ENCODE measurements around the gene CRYGC.
A peak's percentile ranks its signal among the peaks of the same experiment; 100 is the strongest.
"Not testable (repeated sequence)": the region's sequence is repeated elsewhere in the genome, so short reads cannot be mapped to it uniquely, and the experiment has no call there.

Gene CRYGC, protein sequence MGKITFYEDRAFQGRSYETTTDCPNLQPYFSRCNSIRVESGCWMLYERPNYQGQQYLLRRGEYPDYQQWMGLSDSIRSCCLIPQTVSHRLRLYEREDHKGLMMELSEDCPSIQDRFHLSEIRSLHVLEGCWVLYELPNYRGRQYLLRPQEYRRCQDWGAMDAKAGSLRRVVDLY

DNA sequence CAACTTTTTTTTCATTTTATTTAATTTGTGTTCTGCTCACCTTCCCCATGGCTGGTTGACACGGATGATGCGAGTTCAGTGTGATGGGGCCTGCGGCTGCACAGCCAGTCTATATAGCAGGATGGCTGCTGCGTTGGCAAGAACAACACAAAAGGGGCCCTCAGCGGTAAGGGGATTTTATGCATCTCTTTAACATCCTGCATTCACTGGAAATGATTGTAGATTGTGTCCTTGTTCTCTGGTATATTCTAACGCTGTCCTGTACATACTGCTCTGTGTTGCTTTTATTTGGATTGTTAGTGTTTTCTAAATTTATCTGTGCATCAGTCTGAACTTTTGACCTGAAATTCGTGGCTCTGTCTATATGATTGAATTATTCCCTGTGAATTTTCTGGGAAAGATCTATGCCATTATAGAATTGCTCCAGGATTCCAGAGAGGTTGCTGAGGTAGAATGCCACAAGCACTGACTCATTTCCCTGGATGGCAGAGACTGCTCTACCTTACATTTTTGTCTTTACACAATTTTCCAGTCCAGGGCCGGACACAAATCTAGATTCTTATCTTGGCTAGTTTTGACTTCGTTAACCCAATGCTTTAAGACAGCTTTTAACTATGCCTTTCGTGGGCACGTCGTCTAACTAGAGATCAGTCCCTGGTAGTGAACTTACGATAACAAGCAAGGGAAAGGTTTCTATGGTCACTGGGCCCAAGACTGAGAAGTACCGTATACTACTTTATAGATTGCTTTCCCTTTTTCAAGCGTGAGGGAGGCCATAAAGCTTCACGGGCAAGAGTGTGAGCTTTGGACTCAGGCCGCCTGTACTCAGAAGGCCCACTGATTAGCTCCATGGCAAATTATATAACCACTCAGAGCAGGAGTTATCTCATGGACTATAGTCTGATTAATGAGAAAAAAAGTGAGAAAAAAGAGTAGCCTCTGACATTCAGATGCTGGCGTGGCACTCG, at the start of gene CRYGC:
Gene CRYGC (minus strand): TSS at position 85 of the 968 bp plus-strand sequence. CDS start 36 bp downstream, at position 49.
- DNase-seq: no peak

DNA sequence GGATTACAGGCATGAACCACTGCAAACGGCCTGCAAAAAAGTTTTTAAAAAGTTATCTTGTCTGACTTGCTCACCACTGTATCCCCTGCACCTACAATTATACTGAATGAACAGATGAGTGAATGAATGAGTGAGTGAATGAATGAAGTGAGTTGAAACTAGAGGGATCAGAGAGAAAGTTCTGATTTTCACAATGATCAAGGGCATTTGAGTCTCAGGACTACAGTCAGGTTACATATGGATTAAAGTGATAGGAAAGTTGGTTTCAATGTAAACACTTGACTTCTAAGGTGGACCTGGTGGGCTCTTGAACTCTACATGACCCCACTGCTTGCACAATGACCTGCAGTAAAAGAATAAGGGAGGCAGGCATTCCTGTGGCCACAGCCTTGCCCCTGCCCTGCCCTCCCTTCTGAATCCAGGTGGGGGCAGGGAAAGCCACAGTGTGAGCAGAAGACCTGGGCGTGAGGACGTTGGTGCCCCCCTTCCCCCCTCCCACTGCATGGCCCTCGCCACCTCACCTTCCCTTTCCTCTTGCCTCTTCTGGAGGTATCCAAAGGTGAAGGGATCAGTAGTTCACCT, 49.5 kb upstream of the CRYGC start:
- DNase-seq: no peak

DNA sequence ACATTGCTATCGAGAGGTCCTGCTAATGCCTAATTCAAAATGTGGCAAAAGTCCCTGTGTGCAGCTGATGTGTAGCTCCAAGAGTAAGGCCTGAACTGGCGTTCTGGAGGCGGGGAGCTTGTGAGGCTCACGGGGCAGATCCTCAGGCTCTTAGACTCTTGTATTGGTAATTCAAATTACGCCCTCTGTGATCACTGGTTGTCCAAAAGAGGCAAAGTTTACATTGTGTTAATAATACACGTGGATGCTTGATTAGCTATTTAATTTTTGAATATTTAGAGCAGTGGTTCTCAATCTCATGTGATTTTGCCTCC, 46.2 kb upstream of the CRYGC start:
- no peak for DNase-seq

DNA sequence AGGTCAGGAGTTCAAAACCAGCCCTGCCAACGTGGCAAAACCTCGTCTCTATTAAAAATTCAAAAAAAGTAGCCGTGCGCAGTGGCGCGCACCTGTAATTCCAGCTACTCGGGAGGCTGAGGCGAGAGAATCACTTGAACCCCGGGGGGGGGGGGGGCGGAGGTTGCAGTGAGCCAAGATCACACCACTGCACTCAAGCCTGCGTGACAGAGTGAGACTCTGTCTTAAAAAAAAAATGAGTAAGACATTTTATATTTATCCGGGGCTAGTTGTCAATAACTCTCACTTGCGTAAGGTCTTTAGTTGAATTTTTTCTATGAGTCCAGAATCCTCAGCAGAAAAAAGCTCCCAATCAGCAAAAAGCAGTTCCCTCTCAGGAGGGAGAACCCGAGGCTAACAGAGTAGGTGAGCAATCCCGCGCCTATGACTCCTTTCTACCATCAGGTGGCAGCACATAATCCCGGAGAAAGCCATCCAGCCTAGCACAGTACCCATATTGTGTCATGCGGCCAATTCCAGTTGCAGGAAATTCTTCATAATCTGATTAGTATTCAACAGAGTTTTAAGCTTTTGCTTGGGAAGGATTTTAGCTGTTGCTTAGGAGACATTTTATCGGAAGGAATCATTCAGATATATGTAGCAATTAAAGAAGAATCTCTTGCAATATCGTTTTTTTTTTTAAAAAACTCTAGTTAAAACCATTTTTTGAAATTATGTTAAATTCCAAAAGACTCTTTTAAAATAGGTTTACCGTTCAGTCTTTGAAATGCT, 45.6 kb upstream of the CRYGC start:
- DNase-seq: peak; percentile 47

DNA sequence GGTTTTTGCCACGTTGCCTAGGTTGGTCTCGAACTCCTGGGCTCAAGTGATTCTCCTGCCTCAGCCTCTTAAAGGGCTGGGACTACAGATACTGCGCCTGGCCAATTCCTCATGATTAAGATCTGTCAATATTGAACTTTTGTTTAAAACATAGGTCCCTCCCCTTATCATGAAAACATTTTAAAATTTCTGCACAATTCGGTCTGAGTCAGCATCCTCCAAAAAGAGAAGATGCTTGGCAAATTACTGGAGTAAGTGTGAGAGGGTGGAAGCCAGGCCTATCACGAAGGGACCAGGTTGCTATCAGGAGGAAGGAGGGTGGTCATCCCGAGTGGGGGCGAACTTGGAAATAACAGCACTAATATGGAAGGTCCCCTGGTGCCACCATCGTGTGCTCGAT, 44.5 kb upstream of the CRYGC start:
- DNase-seq: no peak

DNA sequence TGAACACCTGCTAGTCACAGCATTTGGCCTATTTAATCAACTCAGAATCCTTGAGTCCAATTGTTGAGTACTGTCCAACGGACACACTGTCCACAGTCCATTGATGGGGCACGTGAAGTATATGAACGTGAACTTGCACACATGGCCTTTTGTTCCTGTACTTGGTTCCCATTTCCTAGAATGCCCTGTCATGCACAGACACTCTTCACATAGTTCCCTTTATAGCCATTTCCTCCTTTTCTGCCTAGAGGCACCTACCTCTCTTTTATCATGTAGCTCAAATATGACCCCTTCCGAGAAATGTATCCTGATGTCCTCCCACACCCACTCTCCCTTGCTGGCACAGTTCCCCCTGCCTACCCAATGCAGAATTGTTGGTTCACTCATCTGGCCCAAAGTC, 42.5 kb upstream of the CRYGC start:
- DNase-seq: no peak

DNA sequence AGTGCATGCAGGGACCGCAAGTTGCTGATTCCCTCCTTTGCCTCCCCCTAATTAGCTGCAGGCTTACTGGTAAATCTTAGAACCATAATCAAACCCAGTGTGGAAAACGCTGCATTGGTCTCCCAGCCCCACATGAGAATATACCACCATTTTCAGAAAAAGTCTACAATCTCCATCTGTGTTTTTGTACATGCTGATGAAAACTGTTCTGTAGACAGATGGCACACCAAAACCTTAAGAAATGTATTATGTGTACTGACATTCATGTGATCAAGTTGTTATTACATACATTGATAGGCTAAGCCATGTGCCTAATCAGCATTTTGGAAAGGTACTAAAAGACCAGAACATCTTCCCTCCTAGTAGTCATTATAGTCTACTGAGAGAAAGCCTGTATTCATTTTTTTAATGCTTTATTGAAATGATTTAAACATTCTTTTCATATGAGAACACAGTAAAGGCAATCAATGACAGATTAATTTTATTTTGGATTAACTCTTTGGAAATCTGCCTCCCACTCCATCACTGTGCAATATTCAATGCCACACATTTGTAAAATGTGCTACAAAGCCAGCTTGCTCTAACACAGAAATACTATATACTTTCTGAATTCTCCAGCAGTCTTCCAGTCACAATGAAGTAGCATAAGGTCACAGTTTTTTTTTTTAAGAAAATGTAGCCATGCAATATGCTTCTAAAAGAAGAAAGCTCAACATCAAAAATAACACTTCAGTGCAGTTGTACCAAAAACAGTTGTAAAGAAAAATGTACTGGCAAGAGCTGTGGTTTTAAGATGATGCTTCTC, 35.5 kb upstream of the CRYGC start:
- DNase-seq: no peak

DNA sequence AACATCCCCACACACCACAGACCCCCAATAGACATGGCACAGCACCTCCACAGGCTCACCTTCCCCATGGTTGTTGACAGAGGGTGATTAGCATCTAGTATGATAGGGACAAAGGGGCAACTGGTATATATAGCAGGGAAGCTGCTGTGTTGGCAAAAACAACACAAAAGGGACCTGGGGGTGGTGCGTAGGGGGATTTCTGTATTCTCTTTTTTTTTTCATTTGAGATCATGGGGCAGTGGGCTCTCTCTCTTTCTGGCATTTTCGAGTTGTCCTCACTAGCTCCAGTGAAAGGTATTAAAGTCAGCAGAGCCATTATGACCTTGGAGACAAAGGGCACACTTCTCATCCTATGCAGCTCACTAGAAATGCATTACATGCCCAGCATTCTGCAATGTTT, 33.9 kb upstream of the CRYGC start, which contains the start of gene CRYGA:
Gene CRYGA (minus strand): TSS at position 101 of the 400 bp plus-strand sequence. CDS start 33 bp downstream, at position 68.
- DNase-seq: no peak

DNA sequence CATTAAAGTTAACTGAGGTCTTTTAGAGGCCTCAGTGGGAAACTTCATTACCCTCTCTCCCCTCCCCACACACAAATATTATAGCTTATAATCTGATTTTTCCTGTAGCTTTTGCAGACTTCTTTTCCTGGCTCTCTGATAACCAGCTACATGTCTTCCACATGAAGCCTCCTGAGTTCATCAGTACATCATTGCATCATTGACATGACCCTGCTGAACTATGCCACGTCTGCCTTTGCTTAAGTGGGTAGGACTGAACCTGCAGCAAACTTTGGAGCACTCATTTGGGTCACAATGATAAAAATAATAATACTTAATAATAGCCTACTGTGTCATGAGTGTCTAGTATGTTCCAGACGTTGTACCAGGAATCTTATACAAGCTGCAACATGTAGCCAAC, 26.8 kb upstream of the CRYGC start:
- no peak for DNase-seq

DNA sequence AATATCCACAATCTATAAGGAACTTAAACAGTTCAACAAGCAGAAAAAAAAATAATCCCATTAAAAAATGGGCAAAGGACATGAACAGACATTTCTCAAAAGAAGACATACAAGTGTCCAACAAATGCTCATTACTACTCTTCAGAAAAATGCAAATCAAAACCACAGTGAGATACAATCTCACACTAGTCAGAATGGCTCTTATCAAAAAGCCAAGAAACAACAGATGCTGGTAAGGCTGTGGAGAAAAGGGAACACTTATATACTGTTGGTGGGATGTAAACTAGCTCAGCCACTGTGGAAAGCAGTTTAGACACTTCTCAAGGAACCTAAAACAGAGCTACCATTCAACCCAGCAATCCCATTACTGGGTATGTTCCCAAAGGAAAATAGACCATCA, 23.5 kb upstream of the CRYGC start:
- no peak for DNase-seq

DNA sequence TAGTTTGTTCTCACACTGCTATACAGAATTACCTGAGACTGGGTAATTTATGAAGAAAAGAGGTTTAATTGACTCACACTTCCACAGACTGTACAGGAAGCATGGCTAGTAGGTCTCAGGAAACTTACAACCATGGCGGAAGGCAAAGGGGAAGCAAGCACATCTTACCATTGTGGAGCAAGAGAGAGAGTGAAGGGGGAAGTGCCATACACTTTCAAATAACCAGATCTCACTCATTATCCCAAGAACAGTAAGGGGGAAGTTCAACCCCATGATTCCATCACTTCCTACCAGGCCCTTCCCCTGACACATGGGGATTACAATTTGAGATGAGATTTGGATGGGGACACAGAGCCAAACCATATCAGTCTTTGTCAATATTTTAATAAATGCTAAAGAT, 21.3 kb upstream of the CRYGC start:
- DNase-seq: no peak

DNA sequence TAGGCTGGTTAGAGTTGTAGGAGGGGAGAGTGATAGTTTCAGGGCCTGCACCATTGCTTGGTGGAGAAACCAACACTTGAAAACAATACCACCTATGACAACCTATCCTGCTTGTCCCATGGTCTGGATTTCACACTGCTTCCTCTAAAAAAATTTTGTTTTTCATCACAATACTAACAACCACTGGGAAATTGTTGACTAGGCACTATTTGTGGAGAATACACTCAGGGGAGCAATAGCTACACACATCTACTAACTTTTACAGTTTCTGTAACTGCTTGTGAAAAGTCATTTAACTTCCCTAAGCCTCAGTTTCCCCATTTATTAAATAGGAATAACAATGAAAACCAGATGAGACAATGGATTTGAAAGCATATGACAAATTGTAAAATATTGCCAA, 20.5 kb upstream of the CRYGC start:
- DNase-seq: no peak

DNA sequence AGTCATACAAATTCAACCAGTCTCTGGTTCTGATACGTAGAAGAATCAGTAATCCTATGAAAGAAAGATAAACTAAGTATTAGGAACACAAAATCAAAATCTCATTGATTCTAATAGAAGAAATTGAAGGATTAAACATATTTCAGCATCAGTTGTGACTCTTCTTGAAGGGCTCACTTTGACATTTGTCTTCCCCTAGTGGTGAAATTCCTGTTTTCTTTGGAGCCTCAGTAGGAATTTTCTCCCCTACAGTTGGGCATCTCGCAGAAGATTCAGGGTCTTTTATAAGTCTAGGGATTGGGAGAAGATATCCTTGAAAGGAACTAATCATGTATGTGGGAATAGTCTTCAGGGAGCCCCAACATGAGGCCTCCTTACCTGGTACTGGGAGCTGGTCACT, 19.2 kb upstream of the CRYGC start:
- no peak for DNase-seq

DNA sequence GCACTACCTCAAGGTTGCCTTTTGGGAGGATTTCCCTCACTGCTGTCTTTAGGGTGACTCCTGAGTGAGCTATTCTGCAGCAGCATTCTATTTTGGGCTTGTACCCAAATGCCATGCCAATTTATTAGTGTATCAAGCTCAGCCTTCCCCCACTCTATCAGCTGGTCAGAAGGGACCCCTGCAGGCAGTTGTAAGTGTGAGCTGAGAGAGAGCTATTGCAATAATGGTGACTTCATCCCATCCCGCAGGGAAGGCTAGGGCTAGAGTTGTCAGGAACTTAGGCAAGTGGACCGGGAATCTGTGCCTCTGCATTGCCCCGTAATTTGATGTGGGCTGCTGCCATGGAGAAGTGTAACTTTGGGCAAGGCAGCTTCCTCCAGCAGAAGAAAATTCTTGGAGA, 18.1 kb upstream of the CRYGC start:
- DNase-seq: no peak

DNA sequence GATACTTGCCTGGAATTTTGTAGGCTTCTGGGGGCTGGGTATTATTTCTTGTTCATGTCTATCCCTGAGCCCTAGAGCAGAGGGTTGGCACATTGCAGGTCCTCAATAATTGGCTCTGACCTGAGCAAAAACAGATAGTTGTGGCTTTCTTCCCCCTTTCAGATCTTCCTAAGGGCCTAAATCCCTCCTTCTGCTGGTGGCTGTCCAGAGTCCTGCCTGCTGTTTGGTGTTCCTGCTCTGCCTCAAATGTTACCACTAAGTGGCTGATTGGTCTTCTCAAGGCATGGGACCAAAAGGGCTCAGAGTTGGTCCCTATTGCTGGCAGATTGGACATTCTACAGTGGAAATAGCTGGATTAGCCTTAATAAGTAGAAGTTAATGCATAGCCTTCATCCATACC, 17.4 kb upstream of the CRYGC start:
- DNase-seq: no peak

DNA sequence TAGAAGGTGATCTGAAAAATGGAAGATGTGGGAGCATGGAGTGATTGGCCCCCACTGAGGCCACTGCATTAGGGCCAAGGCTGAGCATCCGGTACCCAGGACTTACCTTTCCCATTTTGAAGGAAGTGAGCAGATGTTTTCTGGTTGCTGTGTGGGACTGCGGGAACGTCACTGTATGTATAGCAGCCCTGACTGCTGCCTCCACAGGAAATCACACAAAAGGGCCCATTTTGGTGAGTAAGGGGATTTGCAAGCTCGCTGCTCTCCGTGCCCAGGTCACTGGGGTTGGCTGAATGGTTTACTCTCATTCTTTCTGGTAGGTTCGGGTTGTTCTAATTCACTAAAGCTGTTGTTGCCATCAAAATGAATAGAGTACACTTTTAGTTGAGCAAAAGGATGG, 16.4 kb upstream of the CRYGC start, which contains the start of gene CRYGB:
Gene CRYGB (minus strand): TSS at position 153 of the 400 bp plus-strand sequence. CDS start 38 bp downstream, at position 115.
- no peak for DNase-seq

DNA sequence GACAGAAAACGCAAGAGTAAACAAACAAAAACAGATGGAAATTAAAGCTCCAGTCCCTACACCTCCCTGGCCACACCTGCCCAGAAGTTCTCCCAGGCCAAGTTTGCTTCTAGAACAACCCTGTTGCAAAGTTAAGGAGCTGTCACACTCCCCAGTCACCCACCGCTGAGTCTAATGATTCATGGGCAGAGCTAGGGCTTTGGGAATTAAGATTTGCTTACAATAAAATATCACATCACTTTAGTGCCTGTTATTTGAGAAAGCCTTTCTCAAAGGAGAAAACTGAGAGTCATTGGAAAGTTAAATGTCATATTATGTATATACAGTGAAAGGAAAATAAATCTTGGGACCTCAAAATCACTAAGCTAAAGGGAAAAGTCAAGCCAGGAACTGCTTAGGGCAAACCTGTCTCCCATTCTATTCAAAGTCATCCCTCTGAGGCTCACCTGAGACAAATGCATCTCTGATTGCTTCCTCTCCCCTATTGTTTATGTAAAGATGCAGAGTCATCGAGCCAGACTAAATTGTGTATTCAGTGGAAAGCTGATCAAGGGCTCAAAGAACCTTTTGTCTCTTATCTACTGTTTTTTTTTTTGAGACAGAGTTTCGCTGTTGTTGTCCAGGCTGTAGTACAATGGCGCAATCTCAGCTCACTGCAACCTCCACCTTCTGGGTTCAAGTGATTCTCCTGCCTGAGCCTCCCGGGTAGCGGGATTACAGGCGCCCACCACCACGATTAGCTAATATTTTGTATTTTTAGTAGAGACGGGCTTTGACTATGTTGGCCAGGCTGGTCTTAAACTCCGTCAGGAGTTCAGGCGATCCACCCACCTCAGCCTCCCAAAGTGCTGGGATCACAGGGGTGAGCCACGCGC, 13.5 kb upstream of the CRYGC start:
- DNase-seq: peak; percentile 65

DNA sequence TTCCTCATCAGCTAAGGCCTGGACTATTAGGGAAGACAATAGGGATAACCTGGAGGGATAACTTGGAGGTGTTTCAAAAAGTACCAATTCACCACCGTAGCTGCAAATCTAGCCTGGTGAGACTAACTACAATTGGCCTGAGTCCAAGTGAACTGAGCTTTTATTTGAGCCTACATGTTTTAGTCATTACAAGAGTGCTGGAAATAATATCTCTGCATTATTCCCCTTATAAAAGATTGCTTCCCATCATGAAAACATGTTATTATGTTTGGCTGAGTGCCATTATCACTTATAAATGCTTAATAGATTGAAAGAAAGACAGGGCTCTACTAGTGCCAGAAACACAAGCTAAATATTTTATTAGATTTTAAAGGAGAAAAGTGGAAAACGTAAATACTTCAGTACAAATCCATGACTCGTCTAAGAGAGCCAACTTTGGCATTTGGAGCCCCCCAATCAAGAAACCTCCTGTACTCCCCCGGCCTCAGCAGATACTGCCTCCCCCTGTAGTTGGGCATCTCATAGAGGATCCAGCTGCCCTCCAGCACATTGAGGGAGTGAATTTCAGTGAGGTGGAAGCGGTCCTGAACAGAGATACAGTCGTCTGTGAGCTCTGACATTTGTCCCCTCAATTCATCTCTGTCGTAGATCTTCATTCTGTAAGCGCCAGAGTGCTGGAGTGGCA, 12.8 kb upstream of the CRYGC start:
- DNase-seq: peak; percentile 87

DNA sequence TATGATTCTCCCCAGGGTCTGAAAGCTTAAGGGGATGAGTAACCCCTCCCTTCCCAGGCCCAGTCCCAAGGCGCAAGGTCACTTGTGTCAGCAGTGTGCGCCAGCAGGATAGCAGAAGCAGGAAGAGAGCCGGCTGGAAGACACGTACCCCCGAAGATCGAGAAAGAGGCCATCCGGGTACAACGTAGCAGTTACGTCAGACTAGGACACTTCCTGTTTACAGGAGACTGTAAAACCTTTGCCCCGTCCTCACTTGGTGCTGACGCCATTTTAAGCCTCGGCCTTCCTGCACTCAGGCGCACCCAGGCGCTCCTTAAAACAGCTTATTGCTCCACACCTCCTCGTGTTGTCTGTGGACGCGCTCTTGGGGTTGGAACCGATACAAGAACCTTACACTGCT, 9.8 kb upstream of the CRYGC start:
- DNase-seq: no peak

DNA sequence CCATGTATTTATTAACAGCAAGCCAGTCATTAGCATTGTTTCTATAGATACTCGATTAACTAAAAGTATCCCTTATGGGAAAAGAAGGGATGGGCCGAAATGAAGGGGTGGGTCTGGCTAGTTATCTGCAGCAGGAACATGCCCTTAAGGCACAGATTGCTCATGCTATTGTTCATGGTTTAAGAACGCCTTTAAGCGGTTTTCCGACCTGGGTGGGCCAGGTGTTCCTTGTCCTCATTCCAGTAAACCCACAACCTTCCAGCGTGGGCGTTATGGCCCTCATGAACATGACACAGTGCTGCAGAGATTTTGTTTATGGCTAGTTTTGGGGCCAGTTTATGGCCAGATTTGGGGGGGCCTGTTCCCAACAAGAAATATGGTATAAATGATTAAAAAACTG, 8.7 kb upstream of the CRYGC start:
- DNase-seq: not testable (repeated sequence)

DNA sequence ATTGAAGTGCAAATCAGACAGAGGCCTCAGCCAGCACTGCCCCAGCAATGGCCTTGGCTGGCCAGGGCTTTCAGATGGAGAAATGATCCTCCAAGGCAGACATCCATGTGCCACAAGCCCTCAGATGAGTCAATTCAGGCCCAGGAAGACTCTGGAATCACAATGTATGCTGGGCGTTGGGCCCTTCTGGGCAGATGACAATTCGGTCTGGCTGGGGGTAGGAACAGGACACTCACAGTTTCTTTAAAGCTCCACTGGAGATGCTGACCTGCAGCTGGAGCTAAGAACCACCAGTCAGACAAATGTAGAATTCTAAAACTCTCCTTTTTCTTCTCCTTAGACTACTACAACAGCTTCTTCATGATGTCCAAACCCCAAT, 7.1 kb upstream of the CRYGC start:
- DNase-seq: no peak
